Astrocyte of the hippocampus (primary cell): Measurements from ENCODE around the gene TP53I11.

Experiments used
- DNase-seq: peaks from one replicate; pipeline ENCODE4 v3.0.0; 2011; ENCODE audit warnings: low read depth, low spot score

The TP53I11 gene

GRCh38 chr11:44914105-44914504 lies 36.6 kb downstream of the TP53I11 start:
- no peak for DNase-seq

GRCh38 chr11:44913502-44913901 lies 37.2 kb downstream of the TP53I11 start:
- no peak for DNase-seq

- no peak for DNase-seq
These were observed 38.3 kb downstream of the TP53I11 start for GRCh38 chr11:44912270-44912987.

GRCh38 chr11:44911029-44911814 lies 39.5 kb downstream of the TP53I11 start:
- peak; percentile 90 for DNase-seq

- no peak for DNase-seq
These were observed 40.1 kb downstream of the TP53I11 start for GRCh38 chr11:44910591-44910990.

GRCh38 chr11:44909557-44909956 lies 41.1 kb downstream of the TP53I11 start:
- DNase-seq, result no peak

- no peak for DNase-seq
These were observed 44.0 kb downstream of the TP53I11 start for GRCh38 chr11:44906649-44907048.

GRCh38 chr11:44905131-44905866 lies 45.4 kb downstream of the TP53I11 start:
- no peak for DNase-seq

- no peak for DNase-seq
These were observed 46.2 kb downstream of the TP53I11 start for GRCh38 chr11:44904261-44905020.

- DNase-seq, result no peak
These were observed 47.2 kb downstream of the TP53I11 start for GRCh38 chr11:44903518-44903917.

GRCh38 chr11:44903035-44903434 lies 47.6 kb downstream of the TP53I11 start:
- DNase-seq, result no peak

- DNase-seq, result no peak
These were observed 48.9 kb downstream of the TP53I11 start for GRCh38 chr11:44901786-44902185.

- no peak for DNase-seq
These were observed 49.5 kb downstream of the TP53I11 start for GRCh38 chr11:44901120-44901633.

- peak; percentile 49 for DNase-seq
These were observed 50.7 kb downstream of the TP53I11 start for GRCh38 chr11:44899959-44900358.

- DNase-seq, result peak; percentile 89
These were observed 56.7 kb downstream of the TP53I11 start for GRCh38 chr11:44893846-44894617.

- peak; percentile 45 for DNase-seq
These were observed 57.3 kb downstream of the TP53I11 start for GRCh38 chr11:44893308-44893822.

GRCh38 chr11:44892843-44893242 lies 57.8 kb downstream of the TP53I11 start:
- no peak for DNase-seq

GRCh38 chr11:44889266-44889665 lies 61.4 kb downstream of the TP53I11 start:
- DNase-seq, result peak; percentile 79

GRCh38 chr11:44887636-44888035 lies 63.0 kb downstream of the TP53I11 start:
- no peak for DNase-seq

- peak; percentile 66 for DNase-seq
These were observed 63.9 kb downstream of the TP53I11 start for GRCh38 chr11:44886790-44887140.
